ENCODE measurements around the gene OBSCN.

The OBSCN gene

DNA sequence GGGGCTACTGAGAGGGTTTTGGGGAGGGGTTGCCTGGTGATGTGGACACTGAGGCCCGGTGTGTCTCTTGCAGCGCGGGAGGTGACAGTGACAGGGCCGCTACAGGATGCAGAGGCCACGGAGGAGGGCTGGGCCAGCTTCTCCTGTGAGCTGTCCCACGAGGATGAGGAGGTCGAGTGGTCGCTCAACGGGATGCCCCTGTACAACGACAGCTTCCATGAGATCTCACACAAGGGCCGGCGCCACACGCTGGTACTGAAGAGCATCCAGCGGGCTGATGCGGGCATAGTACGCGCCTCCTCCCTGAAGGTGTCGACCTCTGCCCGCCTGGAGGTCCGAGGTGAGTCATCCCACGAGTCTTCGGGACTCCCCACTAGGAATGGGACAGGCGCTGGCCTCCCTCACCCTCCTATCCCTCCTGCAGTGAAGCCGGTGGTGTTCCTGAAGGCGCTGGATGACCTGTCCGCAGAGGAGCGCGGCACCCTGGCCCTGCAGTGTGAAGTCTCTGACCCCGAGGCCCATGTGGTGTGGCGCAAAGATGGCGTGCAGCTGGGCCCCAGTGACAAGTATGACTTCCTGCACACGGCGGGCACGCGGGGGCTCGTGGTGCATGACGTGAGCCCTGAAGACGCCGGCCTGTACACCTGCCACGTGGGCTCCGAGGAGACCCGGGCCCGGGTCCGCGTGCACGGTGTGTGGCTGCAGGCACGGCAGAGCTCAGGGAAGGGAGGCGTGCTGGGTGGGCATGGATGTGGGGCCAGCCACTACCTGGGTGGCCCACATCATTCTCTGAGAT lies 72.5 kb downstream of the OBSCN start:
- DNase-seq, result no peak
- in situ Hi-C loops (cut with HindIII; ENCODE audit: low pct_ligation_motif_present, low pct_unique_long_range_greater_than_20kb, low sequenced_read_pairs), result no loop called here

DNA sequence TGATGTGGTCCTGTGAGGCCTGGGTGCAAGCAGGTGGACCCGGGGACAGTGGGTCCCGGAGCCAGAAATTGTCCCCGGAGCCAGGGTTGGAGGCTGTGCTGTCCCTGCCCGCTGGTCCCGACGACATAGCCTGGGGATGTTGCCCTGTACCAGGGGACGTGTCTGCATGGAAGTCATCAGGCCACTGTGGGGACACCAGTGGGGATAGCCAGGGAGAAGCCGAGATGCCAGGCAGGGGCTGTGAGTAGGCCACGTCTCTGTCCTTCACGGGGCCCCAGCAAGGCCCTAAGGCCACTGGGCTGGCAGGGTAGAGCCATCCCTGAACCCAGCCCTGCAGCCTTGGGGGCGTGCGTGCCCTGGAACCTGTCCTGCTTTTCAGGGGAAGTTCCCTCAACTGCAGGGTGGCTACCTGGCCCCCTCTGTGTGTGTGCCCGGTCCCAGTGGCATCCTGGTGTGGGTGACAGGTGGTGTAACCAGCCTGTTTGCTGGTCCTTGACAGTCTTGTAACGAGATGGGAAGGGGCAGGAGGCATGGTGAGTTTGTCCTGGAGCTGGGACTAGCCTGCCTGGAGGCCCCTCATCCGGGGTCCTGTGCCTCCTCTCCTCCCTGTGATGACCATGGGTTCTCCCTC lies 73.2 kb downstream of the OBSCN start:
- in situ Hi-C loops (cut with HindIII; ENCODE audit: low pct_ligation_motif_present, low pct_unique_long_range_greater_than_20kb, low sequenced_read_pairs), result no loop called here
- no peak for DNase-seq

DNA sequence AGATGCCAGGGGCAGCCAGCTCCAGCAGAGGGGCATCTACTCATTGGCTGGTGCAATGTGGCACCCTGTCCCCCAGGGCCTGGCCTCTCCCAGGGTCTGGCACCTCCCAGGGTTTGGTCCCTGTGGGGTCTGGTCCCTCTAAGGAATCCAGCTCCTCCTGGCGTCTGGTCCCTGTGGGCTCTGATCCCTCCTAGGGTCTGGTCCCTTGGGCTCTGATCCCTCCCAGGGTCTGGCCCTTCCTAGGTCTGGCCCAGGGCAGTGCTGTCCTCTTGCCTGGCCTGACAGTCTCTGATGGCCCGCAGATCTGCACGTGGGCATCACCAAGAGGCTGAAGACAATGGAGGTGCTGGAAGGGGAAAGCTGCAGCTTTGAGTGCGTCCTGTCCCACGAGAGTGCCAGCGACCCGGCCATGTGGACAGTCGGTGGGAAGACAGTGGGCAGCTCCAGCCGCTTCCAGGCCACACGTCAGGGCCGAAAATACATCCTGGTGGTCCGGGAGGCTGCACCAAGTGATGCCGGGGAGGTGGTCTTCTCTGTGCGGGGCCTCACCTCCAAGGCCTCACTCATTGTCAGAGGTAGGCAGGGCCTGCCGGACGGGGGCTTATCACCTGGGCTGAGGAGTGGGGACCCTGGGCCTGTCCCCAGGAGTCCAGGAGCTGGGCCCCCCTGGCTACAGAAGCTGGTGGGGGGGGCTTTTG lies 73.9 kb downstream of the OBSCN start:
- DNase-seq, result no peak
- in situ Hi-C loops (cut with HindIII; ENCODE audit: low pct_ligation_motif_present, low pct_unique_long_range_greater_than_20kb, low sequenced_read_pairs), result no loop called here

DNA sequence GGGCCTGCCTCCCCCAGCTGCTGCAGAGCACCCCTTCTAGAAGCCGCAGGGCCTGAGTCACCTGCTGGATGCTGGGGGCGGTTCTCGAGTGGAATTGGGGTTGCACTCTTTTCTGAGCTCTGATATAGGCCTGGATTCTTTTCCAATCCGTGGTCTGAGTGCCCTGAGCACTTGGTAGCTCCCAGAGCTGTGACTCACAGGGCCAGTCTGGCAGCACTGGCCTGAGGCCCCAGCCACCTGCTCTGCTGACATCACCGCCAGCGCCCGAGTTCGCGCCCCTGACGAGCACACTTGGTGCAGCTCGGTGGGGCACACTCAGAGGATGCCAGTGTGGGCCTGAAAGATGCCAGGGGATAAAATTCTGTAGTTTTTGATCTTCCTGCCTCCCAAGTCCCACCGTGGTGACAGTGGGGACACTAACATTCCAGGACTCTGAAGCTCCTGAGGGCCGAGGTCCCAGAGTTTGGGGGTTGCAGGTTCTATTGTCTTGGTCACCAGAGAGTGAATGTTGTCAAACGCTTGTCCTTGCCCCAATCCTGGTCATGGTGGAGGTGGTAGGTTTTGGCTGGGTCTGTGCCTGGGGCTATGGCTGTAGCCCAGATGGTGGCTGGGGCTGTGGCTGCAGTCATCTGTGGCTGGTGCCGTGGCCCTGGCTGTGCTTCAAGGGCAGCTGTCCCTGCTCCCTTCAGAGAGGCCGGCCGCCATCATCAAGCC lies 74.6 kb downstream of the OBSCN start:
- peak; percentile 73 for DNase-seq
- in situ Hi-C loops (cut with HindIII; ENCODE audit: low pct_ligation_motif_present, low pct_unique_long_range_greater_than_20kb, low sequenced_read_pairs), result no loop called here

DNA sequence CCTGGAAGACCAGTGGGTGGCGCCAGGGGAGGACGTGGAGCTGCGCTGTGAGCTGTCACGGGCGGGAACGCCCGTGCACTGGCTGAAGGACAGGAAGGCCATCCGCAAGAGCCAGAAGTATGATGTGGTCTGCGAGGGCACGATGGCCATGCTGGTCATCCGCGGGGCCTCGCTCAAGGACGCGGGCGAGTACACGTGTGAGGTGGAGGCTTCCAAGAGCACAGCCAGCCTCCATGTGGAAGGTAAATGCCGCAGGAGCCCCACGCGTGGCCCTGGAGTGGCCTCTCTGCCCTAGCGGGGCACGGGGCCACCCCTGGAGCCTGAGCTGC lies 75.2 kb downstream of the OBSCN start:
- no peak for DNase-seq
- in situ Hi-C loops (cut with HindIII; ENCODE audit: low pct_ligation_motif_present, low pct_unique_long_range_greater_than_20kb, low sequenced_read_pairs), result no loop called here

DNA sequence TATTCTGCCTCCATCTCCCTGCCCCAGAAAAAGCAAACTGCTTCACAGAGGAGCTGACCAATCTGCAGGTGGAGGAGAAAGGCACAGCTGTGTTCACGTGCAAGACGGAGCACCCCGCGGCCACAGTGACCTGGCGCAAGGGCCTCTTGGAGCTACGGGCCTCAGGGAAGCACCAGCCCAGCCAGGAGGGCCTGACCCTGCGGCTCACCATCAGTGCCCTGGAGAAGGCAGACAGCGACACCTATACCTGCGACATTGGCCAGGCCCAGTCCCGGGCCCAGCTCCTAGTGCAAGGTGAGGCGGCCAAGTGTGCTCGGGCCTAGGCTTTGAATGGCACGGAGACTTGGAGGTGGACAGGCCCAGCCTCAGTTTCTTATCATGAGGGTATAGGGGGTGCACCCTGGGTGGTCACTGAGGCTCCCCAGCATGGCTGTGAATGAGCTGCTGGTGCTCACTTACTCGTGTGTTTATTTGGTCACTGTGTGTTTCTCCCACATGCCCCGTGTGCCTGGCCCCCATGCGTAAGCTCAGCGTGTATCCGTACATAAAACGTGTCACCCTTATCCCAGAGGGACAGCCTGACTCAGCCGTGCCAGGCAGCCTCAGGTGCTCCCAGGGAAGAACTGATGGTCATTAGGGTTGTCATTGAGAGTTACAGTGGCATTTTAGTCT lies 75.8 kb downstream of the OBSCN start:
- no peak for DNase-seq

DNA sequence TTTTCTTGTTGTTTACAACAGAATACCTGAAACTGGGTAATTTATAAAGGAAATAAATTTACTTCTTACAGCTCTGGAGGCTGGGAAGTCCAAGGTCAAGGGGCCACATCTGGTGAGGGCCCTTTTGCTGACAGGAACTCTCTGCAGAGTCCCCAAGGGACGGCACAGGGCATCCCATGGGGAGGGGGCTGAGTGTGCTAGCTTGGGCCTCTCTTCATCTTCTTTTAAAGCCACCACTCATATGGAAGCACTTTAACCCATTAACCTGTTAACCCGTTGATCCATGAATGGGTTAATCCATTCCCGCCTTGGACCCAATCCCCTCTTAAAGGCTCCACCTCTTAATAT lies 76.3 kb downstream of the OBSCN start:
- DNase-seq, result no peak
- in situ Hi-C loops (cut with HindIII; ENCODE audit: low pct_ligation_motif_present, low pct_unique_long_range_greater_than_20kb, low sequenced_read_pairs), result no loop called here

More for the DNA sequence above, 75.8 kb downstream of the OBSCN start:
- in situ Hi-C loops (cut with HindIII; ENCODE audit: low pct_ligation_motif_present, low pct_unique_long_range_greater_than_20kb, low sequenced_read_pairs), result no loop called here

DNA sequence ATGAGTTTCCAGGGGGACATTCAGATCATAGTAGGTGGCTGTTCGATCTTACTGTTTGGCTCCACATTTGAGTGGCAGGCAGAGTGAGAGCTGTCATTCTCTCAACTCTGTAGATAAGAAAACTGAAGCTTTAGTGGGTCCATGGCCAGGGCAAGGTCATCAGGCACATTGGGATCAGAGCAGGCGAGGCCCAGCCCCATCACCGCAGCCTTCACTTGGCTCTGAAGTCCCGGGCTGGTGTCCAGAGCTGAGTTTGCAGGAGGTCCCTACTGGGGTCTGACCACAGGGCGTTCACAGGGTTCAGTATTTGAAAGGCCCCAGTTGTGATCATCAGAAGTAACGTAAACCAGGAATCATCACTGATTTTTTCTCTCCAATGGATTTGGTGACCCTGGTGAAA lies 76.7 kb downstream of the OBSCN start:
- in situ Hi-C loops (cut with HindIII; ENCODE audit: low pct_ligation_motif_present, low pct_unique_long_range_greater_than_20kb, low sequenced_read_pairs), result no loop called here
- no peak for DNase-seq

DNA sequence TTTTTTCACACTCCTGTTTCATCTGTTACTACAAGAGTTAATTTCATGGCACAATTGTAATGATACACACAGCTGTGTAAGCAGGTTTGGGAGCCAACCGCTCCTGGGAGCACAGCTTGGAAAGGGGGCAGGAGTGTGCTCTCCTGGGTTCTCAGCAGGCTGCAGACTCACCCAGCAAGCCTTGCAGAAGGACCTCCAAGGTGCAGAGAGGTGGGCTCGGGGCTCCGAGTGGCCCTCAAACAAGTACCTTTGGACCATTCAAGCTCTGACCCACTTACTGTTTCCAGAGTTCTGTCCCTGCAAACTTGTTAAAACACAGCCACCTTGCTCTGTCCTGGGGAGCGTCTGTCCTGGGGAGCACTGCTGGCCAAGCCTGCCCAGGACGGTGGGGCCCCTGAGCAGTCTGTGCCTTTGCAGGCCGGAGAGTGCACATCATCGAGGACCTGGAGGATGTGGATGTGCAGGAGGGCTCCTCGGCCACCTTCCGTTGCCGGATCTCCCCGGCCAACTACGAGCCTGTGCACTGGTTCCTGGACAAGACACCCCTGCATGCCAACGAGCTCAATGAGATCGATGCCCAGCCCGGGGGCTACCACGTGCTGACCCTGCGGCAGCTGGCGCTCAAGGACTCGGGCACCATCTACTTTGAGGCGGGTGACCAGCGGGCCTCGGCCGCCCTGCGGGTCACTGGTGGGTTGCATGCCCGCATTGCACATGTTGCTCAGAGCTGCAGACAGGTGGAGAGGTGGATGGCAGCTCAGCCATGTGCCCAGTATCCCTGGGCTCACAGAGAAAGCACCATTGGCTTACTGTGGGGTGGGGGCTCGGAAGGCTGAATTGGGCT lies 78.0 kb downstream of the OBSCN start:
- in situ Hi-C loops (cut with HindIII; ENCODE audit: low pct_ligation_motif_present, low pct_unique_long_range_greater_than_20kb, low sequenced_read_pairs), result no loop called here
- DNase-seq, result no peak

DNA sequence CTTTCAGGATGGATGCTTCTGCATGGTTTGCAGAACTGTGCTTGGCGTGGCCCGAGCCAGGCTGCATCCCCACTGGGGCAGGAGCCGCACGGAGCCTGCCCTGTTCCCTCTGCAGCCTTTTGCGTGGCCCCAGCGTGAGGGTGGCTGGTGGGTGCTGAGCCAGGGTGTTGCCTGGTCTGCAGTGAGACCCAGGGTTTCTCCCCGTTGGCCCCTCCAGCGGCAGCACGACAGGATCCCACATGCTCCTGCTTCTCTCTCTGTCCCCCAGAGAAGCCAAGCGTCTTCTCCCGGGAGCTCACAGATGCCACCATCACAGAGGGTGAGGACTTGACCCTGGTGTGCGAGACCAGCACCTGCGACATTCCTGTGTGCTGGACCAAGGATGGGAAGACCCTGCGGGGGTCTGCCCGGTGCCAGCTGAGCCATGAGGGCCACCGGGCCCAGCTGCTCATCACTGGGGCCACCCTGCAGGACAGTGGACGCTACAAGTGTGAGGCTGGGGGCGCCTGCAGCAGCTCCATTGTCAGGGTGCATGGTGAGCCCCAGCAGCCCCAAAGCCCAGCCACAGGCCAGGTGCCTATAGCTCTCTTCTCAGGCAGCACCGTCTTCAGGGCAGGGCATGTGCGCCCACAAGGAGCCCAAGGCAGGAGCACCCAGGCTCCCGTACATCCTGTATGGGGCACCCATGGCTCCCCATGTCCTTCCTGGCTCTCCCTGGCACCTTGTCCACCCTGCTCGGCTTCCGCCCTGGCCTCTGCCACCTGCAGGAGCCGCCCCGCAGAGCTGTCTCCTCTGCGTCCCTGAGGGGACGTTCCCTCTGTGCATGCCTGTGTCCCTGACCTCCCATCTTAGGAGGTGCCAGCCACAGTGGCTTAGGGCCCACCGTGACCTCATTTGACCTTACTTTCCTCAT lies 78.9 kb downstream of the OBSCN start:
- DNase-seq, result no peak

DNA sequence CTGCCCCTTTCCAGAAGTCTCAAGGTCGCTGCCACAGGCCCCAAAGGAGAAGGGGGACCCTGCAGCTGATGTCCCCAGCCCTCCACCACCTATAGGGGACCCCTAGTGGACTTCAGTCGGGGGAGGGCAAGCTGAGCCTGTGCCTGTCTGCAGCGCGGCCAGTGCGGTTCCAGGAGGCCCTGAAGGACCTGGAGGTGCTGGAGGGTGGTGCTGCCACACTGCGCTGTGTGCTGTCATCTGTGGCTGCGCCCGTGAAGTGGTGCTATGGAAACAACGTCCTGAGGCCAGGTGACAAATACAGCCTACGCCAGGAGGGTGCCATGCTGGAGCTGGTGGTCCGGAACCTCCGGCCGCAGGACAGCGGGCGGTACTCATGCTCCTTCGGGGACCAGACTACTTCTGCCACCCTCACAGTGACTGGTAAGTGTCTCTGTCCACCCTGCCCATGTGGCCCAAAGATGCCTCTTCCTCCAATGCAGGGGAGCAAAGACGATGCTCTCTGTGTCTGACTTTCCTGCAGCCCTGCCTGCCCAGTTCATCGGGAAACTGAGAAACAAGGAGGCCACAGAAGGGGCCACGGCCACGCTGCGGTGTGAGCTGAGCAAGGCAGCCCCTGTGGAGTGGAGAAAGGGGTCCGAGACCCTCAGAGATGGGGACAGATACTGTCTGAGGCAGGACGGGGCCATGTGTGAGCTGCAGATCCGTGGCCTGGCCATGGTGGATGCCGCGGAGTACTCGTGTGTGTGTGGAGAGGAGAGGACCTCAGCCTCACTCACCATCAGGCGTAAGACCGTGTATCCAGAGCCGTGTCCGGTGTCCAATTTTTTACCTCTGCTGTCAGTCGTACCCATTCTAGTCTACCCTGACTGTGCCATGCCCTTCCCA lies 79.9 kb downstream of the OBSCN start:
- in situ Hi-C loops (cut with HindIII; ENCODE audit: low pct_ligation_motif_present, low pct_unique_long_range_greater_than_20kb, low sequenced_read_pairs), result no loop called here
- DNase-seq, result no peak

More for the DNA sequence above, 78.9 kb downstream of the OBSCN start:
- in situ Hi-C loops (cut with HindIII; ENCODE audit: low pct_ligation_motif_present, low pct_unique_long_range_greater_than_20kb, low sequenced_read_pairs), result no loop called here

DNA sequence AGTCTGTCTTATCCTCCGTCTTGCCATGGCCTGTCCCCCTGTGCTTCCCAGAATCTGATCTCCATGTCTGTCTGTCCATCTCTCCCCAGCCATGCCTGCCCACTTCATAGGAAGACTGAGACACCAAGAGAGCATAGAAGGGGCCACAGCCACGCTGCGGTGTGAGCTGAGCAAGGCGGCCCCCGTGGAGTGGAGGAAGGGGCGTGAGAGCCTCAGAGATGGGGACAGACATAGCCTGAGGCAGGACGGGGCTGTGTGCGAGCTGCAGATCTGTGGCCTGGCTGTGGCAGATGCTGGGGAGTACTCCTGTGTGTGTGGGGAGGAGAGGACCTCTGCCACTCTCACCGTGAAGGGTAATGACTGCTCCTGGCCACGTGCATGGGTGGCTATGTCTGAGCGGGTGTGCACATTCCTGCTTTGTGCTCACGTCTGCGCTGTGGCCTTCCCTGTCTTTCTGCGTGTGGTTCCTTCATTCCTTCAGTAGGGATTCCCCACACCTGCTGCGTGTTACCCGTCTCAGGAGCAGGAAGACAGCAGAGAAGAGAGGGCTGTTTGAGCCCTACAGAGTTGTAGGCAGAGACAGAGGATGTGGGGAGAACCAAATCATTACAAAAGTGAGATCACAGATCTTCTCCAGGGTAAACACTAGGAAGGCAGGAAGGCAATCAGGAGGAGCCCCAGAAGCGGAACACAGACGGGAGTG lies 80.8 kb downstream of the OBSCN start:
- DNase-seq, result no peak
- in situ Hi-C loops (cut with HindIII; ENCODE audit: low pct_ligation_motif_present, low pct_unique_long_range_greater_than_20kb, low sequenced_read_pairs), result no loop called here

DNA sequence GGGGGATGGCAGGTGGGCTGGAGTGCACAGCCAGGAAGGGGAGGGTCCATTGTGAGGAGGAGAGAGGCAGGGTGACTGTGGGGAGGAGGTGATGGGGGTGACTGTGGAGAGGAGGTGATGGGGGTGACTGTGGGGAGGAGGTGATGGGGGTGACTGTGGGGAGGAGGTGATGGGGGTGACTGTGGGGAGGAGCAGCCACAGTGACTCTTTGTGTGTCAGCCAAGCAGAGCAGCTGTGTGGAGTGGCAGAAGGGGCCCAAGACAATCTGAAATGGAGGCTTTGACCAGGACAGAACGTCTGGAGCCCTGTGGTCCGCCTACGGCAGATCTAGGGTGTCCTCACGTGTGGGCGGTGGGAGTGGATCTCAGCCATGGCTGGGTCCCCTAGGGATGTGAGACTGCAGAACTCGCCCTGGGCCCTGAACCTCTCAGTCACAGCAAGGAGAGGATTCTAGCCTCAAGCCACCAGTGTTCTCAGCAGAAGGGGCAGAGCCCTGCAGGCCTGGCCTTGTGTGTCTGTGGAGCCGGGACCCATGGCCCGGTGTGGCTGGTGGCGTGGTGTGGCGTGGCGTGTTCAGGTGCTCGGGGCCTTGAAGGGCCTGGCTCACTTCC lies 81.5 kb downstream of the OBSCN start:
- in situ Hi-C loops (cut with HindIII; ENCODE audit: low pct_ligation_motif_present, low pct_unique_long_range_greater_than_20kb, low sequenced_read_pairs), result no loop called here
- no peak for DNase-seq

DNA sequence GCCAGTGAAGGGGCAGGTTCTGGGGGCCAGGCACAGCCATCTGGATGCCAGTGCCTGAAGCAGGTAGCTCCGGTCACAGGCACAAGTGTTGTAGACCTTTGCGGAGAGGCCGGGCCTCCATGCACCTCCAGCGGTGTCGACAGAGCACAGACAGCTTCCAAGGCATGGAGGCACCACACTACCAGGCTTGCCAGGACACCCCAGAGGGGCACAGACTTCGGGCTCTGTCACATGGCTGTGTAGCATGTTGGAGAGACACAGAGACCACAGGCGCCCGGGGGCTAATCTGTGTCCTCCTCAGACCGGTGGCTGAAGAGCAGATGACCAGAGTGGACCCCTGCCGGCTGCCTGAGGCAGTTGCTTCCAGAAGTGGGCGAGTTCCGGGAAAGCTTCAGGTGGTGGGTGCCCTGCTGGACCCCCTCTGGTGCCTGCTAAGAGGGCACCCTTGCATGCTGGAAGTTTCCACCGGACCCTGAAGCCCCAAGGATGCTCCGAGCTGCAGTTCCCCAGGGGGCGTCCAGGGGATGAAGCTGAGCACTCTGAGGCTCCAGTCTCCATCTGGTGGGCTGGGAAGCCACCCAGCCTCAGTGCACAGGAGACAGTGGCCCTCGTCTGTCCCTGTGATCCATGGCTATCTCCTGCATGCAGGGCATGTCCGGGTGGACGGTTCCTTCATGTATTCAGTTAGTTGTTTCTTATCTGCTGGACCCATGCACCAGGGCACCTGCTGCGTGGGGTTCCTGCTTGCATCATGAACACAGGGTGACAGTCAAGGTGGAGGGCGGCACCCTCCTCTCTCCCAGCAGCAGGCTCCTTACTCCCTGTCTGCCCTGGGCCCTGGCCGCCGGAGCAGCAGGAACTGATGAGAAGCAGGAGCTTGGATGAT lies 82.4 kb downstream of the OBSCN start:
- no peak for DNase-seq
- in situ Hi-C loops (cut with HindIII; ENCODE audit: low pct_ligation_motif_present, low pct_unique_long_range_greater_than_20kb, low sequenced_read_pairs), result no loop called here
